Gastroesophageal sphincter (tissue), 3 donors: ENCODE measurements around the gene RPGRIP1.

Experiments used
- CTCF ChIP-seq, 4 experiments: fragments of 200-600 bp in 2 of 4; fragments of 450-650 bp in 2 of 4; sonication (generic) in 1 of 4; IDR thresholded peaks; one replicate each; pipeline ENCODE4 v1.5.1; 2017 to 2019; ENCODE audit warnings: antibody characterized with exemption in 4 of 4, mild to moderate bottlenecking in 2 of 4, moderate library complexity in 2 of 4
- EP300 ChIP-seq: sonication (generic); formaldehyde crosslinking; IDR thresholded peaks from one replicate; pipeline ENCODE4 v1.6.1; 2017; ENCODE audit warnings: antibody characterized with exemption, mild to moderate bottlenecking
- POLR2A ChIP-seq, 2 donors: fragments of 450-650 bp; IDR thresholded peaks; one replicate each; pipeline ENCODE4 v1.6.1; 2017; ENCODE audit warnings: antibody characterized with exemption in 2 of 2, mild to moderate bottlenecking in 2 of 2, moderate library complexity in 1 of 2

DNA sequence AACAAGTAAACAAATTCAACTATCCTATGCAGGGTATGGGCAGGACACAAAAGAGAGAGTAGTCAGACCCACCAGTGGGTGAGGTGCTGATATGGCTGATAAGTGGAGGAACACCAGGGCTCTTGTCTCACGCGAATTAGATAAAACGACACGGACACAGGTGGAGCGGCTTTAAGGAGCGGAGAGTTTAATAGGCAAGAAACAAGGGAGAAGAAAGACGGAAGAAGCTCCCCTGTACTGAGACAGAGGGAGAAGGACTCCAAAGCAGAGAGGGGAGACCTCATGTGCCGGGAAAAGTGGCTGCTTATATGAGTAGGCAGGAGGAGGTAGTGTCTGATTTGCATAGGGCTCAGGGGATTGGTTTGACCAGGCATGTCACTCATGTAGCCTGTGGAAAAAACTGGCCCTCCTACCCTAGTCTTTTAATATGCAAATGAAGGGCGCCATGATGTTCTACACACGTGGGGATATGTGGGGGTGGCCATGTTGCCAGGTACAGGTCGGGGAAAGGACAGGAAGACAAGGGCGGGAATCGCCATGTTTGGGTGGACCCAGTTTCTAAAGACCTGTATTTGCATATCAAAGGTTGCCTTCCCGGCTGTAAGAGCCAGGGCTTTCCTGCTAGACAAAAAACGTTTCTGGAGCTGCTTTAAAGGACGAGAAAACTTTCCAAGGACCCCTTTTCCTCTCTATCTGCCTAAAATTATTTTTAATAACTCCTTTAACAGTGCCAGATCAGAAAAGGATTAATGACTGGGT is 28.8 kb downstream of the RPGRIP1 start:
- TF ChIP-seq EP300 (no peak), POLR2A (IDR thresholded peaks at IDR 0.05) (no peak), CTCF (IDR thresholded peaks at IDR 0.05) (no peak)
